Muscle of arm (tissue), 12 donors: ENCODE data around the gene ZSWIM4. TPM values are rescaled to one million over a fixed set of nuclear protein-coding genes. Genes with fewer than 3 reads are reported as not detected.

ENCODE experiments used
- DNase-seq: peaks from one replicate; pipeline ENCODE4 v3.0.0-alpha.2; 2013
- polyA plus RNA-seq, 12 donors: library from polyadenylated mRNA; unstranded; fragments of 120-200 nt; gene quantifications; one replicate each; pipeline ENCODE4 v1.2.1, GENCODE V29; 2013; ENCODE audit not compliant: insufficient read length in 12 of 12

The ZSWIM4 gene
- polyA plus RNA-seq, 12 donors: 2.1 to 5.2 (median 3.5) TPM; not detected in 2

GRCh38 chr19:13833330-13834243, 38.3 kb downstream of the ZSWIM4 start:
- DNase-seq: peak; percentile 88

GRCh38 chr19:13834244-13835069, 39.2 kb downstream of the ZSWIM4 start:
- no peak for DNase-seq

GRCh38 chr19:13835791-13836723, 40.8 kb downstream of the ZSWIM4 start:
- DNase-seq: no peak

- no peak for DNase-seq
These were observed 43.3 kb downstream of the ZSWIM4 start for GRCh38 chr19:13838435-13839129.

GRCh38 chr19:13839130-13839937, 44.1 kb downstream of the ZSWIM4 start:
- peak; percentile 85 for DNase-seq

- DNase-seq: no peak
These were observed 44.7 kb downstream of the ZSWIM4 start for GRCh38 chr19:13839938-13840304.

- DNase-seq: no peak
These were observed 45.3 kb downstream of the ZSWIM4 start for GRCh38 chr19:13840305-13841085.

GRCh38 chr19:13841086-13841961, 46.1 kb downstream of the ZSWIM4 start:
- DNase-seq: no peak

- DNase-seq: no peak
These were observed 46.7 kb downstream of the ZSWIM4 start for GRCh38 chr19:13841962-13842290.

GRCh38 chr19:13842291-13843103, 47.3 kb downstream of the ZSWIM4 start:
- DNase-seq: peak; percentile 85

GRCh38 chr19:13843104-13843921, 48.1 kb downstream of the ZSWIM4 start:
- no peak for DNase-seq

GRCh38 chr19:13844130-13844631, 48.9 kb downstream of the ZSWIM4 start:
- no peak for DNase-seq

GRCh38 chr19:13846557-13847406, 51.5 kb downstream of the ZSWIM4 start:
- DNase-seq: peak; percentile 96

- peak; percentile 95 for DNase-seq
These were observed 52.4 kb downstream of the ZSWIM4 start for GRCh38 chr19:13847407-13848339.
